Rectal smooth muscle tissue (tissue), 1 donor: ENCODE results near the gene GSTM4.
"Not testable (repeated sequence)": the region's sequence is repeated elsewhere in the genome, so short reads cannot be mapped to it uniquely, and the experiment has no call there.

Experiments used
- H3K27ac ChIP-seq: one replicate; pipeline ENCODE4 v1.7.0; 2013; ENCODE audit warnings: low read depth, low read length, inconsistent platforms
- H3K27me3 ChIP-seq: one replicate; pipeline ENCODE4 v1.7.0; 2013; ENCODE audit warnings: low read length; ENCODE audit not compliant: control insufficient read depth, insufficient read depth
- H3K36me3 ChIP-seq: one replicate; pipeline ENCODE4 v1.7.0; 2013; ENCODE audit warnings: low read length; ENCODE audit not compliant: control insufficient read depth, insufficient read depth
- H3K4me1 ChIP-seq: one replicate; pipeline ENCODE4 v1.7.0; 2013; ENCODE audit warnings: low read length; ENCODE audit not compliant: control insufficient read depth, insufficient read depth
- H3K4me3 ChIP-seq: one replicate; pipeline ENCODE4 v1.7.0; 2013; ENCODE audit warnings: low read length
- H3K9ac ChIP-seq: one replicate; pipeline ENCODE4 v1.7.0; 2013; ENCODE audit warnings: low read length

GSTM4 gene

DNA sequence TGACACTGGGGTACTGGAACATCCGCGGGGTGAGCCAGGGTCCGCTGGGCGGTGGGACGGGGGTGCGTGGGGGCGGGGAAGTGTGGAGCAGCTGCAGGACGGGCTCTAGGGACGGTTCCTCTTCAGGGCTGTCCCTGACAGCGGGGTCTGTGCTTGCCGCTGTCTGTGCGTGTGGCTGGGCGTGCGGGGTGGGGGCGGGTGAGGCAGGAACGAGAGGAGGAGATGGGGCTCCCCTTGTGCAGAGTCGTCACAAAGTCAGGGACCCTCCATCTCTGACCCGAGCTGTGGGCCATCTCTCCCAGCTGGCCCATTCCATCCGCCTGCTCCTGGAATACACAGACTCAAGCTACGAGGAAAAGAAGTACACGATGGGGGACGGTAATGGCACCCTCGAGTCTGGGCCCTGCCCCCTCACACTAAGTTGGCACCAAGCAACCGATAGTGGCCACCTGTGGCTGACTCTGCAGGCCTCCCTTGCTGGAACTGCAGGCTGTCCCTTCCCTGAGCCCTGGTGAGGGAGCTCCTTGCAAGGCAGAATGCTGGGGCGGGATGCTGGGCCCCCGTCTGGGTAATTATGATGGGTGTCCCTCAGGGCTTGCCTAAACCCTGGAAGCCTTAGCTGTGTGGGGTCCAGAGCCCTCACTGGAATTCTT is 12.3 kb downstream of the GSTM4 start:
- H3K4me3 ChIP-seq, result peak overlapping the region; percentile 47
- no peak overlapping the region for H3K27ac ChIP-seq
- no peak overlapping the region for H3K9ac ChIP-seq

DNA sequence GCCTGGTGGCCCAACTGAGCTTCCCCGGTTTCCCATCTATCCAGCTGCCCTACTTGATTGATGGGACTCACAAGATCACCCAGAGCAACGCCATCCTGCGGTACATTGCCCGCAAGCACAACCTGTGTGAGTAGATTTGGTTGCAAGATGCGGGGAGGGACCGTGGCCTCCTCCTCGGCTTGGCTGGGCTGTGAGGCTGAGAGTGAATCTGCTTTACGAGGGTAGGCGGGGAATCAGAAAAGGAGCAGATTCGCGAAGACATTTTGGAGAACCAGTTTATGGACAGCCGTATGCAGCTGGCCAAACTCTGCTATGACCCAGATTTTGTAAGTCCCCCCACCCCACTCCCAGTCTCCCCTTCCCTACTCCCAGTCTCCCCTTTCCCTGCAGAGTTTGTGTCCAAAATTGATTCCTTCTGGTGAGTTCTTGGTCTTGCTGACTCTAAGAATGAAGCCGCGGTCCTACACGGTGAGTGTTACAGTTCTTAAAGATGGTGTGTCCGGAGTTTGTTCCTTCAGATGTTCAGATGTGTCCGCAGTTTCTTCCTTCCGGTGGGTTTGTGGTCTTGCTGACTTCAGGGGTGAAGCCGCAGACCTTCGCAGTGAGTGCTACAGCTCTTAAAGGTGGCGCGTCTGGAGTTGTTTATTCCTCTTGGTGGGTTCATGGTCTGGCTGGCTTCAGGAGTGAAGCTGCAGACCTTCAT is 13.5 kb downstream of the GSTM4 start:
- Histone ChIP-seq H3K27ac (peak overlapping the region; percentile 32), H3K9ac (no peak overlapping the region), H3K27me3 (no peaks in the 10 kb centered on the region), H3K36me3 (no peaks in the 10 kb centered on the region), H3K4me3 (no peak overlapping the region), H3K4me1 (peaks cover 3% of the 10 kb centered on the region)

More for the DNA sequence above, 12.3 kb downstream of the GSTM4 start:
- peaks cover 3% of the 10 kb centered on the region for H3K4me1 ChIP-seq
- no peaks in the 10 kb centered on the region for H3K27me3 ChIP-seq
- H3K36me3 ChIP-seq, result no peaks in the 10 kb centered on the region

DNA sequence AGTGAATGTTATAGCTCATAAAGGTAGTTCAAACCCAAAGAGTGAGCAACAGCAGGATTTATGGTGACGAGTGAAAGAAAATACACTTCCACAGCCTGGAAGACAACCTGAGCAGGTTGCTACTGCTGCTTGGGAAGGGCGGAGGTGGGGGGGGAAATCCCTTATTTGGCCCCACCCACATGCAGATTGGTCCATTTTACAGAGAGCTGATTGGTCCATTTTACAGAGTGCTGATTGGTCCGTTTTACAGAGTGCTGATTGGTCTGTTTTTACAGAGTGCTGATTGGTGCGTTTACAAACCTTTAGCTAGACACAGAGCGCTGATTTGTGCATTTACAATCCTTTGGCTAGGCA is 14.0 kb downstream of the GSTM4 start:
- H3K9ac ChIP-seq, H3K36me3 ChIP-seq, H3K27me3 ChIP-seq, H3K4me1 ChIP-seq, H3K4me3 ChIP-seq: not testable (repeated sequence)
- H3K27ac ChIP-seq, result peak overlapping the region; percentile 32

DNA sequence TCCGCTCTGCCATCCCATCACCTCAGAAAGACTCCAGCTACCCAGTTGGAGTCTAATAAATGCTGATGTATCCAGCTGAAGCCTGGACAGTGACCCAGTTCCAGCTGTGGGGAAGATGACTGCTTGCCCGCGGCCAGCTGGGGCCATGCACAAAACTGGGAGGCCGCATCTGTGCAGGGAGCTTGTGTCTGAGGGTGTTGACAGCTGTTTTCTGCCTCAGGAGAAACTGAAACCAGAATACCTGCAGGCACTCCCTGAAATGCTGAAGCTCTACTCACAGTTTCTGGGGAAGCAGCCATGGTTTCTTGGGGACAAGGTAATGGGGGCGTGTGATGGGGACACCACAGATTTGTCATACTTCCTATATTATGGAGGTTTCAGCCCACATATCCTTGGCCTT is 15.2 kb downstream of the GSTM4 start:
- no peak overlapping the region for H3K4me3 ChIP-seq
- no peaks in the 10 kb centered on the region for H3K36me3 ChIP-seq
- H3K27me3 ChIP-seq, result no peaks in the 10 kb centered on the region
- H3K9ac ChIP-seq, result no peak overlapping the region
- H3K4me1 ChIP-seq, result peaks cover 3% of the 10 kb centered on the region
- H3K27ac ChIP-seq, result no peak overlapping the region

DNA sequence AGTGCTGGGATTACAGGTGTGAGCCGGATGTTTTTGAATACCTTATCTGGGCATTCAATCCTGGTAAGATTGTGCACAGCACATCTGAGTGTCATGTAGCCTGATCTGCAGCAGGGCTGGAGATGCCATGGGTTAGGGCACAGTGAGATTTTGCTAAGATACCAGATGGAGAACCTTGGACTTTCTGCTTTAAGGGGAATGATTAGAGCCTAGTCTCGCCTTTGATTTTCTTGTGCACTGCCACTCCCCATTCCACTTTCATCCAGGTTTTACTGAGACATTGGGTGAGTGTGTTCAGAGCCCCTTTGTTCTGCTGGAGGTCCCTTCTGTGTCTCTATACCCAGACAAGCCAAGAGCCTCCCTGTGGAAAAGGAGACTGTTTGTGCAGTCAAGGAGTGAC is 18.0 kb downstream of the GSTM4 start:
- not testable (repeated sequence) for H3K4me3 ChIP-seq, H3K27me3 ChIP-seq

DNA sequence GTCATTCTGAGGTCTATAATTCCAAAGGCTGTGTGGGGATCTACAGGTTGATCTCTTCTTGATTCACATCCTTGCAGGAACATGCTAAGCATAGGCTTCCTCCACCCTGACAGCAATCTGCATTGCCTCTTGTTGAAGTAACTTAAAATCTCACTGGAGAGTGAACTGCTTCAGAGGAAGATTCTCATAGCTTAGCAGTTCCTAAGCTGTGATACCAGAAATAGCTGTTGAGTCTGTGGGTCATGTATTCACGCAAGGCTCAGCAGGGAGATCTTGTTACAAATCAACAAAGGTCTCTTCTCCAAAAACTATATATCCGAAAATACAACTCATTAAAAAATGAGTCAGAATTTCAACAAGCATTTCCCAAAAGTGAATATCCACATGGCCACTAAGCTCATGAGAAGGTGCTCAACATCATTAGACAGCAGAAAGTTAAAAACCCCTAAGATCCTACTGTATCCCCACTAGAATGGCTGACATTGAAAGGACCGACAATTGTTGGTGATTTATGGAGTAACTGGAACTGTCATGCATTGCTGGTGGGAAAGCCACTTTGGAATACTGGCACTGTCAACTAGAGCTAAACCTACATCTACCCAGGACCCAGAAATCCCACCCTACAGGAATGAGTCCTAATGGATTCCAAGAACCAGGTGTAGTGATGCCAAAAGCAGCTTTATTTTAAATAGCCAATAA is 20.9 kb downstream of the GSTM4 start:
- H3K36me3 ChIP-seq, H3K4me1 ChIP-seq, H3K4me3 ChIP-seq, H3K27me3 ChIP-seq, H3K9ac ChIP-seq, H3K27ac ChIP-seq: not testable (repeated sequence)

More for the DNA sequence above, 18.0 kb downstream of the GSTM4 start:
- not testable (repeated sequence) for H3K36me3 ChIP-seq, H3K4me1 ChIP-seq, H3K27ac ChIP-seq, H3K9ac ChIP-seq

DNA sequence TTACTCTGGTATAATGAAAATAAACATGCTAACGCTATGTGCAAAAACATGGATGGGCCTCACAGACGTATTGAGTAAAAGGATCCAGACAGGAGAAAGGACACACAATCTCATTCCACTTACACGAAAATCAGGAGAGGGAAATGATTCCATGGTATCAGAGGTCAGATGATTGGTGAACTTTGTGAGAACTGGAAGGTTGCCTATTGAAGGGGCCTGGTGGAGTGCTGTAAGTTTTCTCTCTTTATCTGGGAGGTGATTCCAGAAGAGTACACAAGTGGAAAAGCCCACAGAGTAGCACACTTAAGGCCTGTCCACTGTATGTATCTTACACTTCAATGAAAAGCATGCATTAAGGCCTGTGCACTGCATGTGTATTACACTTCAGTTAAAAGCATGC is 21.6 kb downstream of the GSTM4 start:
- H3K4me3 ChIP-seq, result no peak overlapping the region
- no peak overlapping the region for H3K9ac ChIP-seq
- H3K27ac ChIP-seq, result no peak overlapping the region
- H3K27me3 ChIP-seq, result no peaks in the 10 kb centered on the region
- H3K4me1 ChIP-seq, result no peaks in the 10 kb centered on the region
- H3K36me3 ChIP-seq, result no peaks in the 10 kb centered on the region

DNA sequence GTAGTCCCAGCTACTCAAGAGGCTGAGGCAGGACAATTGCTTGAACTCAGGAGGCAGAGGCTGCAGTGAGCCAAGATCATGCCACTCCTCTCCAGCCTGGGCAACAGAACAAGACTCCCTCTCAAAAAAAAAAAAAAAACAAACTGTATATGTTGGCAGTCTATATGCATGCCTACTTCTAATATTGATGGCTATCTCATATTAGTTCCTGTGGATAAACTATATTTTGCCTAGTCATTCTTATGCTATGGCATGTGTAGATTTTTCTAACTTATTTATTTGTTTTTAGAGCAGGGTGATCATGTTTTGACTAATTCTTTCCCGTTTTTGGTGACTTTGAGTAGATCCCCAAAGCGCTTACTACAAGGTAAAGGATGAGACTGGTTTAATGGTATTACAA is 22.7 kb downstream of the GSTM4 start:
- not testable (repeated sequence) for H3K4me3 ChIP-seq, H3K36me3 ChIP-seq, H3K4me1 ChIP-seq, H3K27me3 ChIP-seq, H3K9ac ChIP-seq, H3K27ac ChIP-seq

DNA sequence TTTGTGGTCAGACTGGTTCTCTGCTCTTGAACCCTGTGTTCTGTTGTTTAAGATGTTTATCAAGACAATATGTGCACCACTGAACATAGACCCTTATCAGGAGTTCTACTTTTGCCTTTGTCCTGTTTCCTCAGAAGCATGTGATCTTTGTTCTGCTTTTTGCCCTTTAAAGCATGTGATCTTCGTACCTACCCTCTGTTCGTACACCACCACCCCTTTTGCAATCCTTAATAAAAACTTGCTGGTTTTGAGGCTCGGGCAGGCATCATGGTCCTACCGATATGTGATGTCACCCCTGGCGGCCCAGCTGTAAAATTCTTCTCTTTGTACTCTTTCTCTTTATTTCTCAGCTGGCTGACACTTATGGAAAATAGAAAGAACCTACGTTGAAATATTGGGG is 28.9 kb downstream of the GSTM4 start:
- not testable (repeated sequence) for H3K27me3 ChIP-seq, H3K9ac ChIP-seq, H3K27ac ChIP-seq, H3K36me3 ChIP-seq, H3K4me3 ChIP-seq, H3K4me1 ChIP-seq

DNA sequence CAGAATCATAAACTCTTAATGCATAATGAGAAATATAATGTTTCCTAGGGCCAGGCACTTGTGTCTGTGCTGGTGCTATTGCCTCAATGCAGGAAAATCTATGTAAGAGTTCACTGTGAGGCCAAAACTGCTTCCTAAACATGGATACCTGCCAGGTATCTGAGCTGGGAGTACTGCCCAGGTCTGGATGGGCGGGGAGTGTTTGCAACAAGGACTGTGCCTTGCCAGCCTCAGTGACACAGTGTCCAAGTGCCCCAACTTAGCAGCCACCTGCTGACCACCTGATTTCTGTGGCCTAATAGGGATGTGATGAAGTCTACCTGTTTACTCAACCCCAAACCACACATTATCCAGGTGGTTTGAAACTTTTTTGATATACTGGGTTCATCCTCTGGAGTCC is 29.5 kb downstream of the GSTM4 start:
- H3K4me3 ChIP-seq, H3K4me1 ChIP-seq, H3K36me3 ChIP-seq, H3K27me3 ChIP-seq, H3K27ac ChIP-seq, H3K9ac ChIP-seq: not testable (repeated sequence)

DNA sequence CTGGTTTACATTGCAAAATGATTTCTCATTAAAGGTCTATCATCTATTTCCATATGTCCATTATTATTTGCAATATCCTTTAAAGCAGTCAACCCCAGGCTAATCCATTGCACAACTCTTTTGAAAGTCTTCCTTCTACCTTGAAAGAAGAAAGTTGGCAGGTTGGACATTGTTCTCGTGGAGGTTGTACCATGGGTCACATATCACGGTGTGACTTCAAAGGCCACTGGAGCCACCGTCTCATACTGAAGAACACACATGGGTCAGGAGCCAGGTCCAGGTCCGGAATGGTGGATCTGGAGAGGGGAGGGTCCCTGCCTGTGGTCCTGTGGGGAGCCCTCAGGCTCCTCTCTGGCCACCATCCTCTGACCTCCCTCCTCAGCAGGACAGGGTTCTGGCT is 30.0 kb downstream of the GSTM4 start:
- H3K9ac ChIP-seq, H3K27ac ChIP-seq, H3K4me1 ChIP-seq, H3K27me3 ChIP-seq, H3K4me3 ChIP-seq, H3K36me3 ChIP-seq: not testable (repeated sequence)

DNA sequence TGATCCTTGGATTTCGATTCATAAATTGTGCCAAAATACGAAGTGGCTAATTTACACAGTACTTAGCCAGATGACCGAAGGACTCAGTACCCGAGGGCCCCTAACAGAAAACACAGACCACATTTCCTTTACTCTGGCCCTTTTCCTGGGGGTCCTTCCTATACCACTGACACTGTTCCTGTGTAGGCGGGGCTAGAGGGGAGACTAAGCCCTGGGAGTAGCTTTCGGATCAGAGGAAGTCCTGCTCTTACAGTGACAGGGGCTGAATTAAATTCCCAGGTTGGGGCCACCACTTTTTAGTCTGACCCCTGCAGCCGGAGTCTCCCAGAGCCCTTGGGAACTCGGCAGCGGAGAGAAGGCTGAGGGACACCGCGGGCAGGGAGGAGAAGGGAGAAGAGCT is 31.2 kb downstream of the GSTM4 start:
- not testable (repeated sequence) for H3K27ac ChIP-seq, H3K4me1 ChIP-seq, H3K36me3 ChIP-seq, H3K4me3 ChIP-seq, H3K9ac ChIP-seq, H3K27me3 ChIP-seq
